ENCODE results near the gene AP2A1. TPM values are rescaled to one million over a fixed set of nuclear protein-coding genes. Genes with fewer than 3 reads are reported as not detected.

The AP2A1 gene
- total RNA-seq, 4 donors from 2014 or later: 48.9 to 112 (median 57.9) TPM

DNA sequence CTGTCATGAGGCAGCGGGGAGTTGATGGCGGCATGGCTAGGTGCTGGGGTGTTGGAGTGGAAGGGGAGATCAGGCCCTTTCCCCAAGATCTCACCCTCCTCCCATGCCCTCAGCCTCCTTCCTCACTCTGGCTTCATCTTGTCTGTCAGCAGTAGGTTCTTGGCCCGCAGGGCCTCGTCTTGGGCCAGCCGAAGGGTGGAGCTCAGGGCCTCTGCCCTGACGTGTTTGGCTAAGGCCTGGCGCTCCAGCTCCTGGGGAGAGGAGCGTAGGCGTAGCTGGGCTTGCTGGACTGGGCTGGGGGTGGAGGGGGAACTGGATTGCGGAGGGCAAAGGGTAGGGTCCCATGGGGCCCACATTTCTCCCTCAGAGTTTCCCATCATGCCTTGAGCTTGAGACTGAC is 26.9 kb upstream of the AP2A1 start:
- TF ChIP-seq, protein P1, sequence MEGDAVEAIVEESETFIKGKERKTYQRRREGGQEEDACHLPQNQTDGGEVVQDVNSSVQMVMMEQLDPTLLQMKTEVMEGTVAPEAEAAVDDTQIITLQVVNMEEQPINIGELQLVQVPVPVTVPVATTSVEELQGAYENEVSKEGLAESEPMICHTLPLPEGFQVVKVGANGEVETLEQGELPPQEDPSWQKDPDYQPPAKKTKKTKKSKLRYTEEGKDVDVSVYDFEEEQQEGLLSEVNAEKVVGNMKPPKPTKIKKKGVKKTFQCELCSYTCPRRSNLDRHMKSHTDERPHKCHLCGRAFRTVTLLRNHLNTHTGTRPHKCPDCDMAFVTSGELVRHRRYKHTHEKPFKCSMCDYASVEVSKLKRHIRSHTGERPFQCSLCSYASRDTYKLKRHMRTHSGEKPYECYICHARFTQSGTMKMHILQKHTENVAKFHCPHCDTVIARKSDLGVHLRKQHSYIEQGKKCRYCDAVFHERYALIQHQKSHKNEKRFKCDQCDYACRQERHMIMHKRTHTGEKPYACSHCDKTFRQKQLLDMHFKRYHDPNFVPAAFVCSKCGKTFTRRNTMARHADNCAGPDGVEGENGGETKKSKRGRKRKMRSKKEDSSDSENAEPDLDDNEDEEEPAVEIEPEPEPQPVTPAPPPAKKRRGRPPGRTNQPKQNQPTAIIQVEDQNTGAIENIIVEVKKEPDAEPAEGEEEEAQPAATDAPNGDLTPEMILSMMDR (IDR thresholded peaks at IDR 0.05; ENCODE audit: low read depth): no peak

DNA sequence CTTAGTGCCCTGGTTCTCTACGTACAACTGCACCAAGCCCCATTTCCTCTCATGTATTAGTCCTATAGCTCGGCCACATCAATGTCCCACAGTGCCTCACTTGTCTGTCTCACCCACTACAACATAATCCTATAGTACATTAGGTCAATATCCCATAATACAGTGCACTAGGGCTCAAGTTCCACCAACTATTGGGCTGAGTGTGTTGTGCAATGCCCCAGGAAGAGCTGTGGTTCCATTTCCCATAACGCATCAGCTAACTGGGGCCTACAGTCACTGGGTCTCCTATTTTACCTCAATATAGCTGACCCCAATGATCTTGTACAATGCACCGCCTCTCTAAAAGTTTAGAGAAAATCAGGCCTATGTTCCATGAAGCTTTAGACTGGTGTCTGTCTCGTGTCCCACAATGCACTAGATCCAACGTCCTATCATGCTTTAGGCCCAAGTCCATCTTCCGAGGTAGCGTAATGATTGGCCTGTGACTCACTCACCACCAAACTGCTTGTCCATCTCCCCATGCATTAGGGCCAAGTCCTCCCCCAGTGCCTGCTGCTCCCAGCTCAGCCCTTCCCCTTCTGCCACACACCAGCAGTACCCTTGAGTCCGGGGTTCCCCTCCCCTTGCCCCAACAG is 25.5 kb upstream of the AP2A1 start:
- TF ChIP-seq, protein P1 (IDR thresholded peaks at IDR 0.05; ENCODE audit: low read depth): no peak

DNA sequence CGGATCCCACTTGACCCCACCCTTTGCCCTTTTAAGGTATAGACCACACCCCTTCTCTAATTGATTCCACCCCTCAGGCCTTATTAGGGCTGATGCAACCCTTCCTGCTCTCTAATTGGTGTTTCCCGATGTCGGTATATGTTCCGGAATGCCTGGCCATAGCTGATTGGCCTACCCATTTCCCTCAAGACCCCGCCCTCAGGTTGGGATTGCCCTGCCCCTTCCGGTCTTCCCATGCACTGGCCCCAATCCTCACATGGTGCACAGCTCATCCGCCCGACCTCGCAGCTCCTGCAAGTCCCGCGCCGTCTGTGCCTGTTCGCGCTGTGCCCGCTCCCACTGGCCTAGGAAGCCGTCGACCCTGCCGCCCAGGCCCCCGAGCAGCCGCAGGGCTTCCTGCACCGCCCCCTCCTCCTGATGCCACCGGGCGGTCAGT is 21.8 kb upstream of the AP2A1 start:
- TF ChIP-seq, protein P1 (IDR thresholded peaks at IDR 0.05; ENCODE audit: low read depth): no peak

DNA sequence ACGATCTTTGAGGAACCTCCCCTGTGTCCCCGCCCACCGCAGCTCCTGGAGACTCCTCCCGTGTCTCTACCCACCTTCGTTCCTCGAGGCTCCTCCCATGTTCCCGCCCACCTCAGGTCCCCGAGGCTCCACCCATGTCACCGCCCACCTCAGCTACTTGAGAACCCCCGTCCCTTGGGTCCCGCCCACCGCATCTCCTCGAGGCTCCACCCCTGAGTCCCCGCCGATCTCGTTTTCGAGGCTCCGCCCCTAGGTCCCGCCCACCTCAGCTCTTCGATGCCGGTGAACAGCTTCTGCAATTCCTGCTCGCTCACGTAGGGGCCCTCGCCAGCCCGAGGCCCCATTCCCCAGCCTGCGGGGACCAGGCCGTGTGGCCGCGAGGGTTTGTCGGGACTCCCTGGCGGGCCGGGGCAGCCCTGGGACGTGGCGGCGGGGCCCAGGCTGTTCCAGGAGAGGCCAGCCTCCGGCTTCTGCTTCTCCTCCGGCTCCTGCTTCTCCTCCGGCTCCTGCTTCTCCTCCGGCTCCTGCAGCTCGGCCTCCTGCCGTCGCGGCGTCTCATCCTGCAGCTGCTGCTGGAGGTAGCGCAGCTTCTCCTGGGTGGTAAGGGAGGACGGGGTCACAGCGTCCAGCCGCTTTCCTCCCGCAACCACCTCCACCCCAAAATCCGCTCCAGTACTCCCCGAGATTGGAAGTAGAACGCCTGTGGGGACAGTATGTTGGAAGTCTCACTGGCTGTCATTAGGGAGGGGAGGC is 20.4 kb upstream of the AP2A1 start:
- TF ChIP-seq, protein P1 (IDR thresholded peaks at IDR 0.05; ENCODE audit: low read depth): no peak

DNA sequence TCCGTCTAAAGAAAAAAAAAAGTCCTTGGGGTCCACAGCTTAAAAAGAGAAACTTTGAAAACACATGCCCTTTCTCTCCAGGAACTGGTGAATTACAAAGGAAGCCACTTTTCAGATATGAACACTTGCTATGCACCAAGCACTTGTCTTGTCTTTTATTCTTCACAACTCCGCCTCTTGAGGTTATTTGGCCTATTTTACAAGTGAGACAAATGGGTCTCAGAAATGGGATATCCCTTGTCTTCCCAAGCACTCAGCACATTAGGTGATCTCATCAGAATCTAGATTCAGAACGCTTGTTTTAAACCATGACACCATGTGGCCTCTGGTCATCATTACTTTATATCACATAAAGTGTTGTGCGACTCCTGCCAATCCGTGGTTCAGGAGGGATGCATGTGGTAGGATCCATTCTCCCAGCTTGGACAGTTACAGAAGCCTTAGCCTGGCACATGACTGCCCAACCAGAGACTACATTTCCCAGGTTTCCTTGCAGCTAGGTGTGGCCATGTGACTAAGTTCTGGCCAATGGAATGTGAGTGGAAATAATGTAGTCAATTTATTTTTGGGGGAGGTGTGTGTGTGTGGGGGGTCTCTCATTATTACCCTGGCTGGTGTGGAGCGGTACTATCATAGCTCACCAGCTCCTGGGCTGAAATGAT is 17.6 kb upstream of the AP2A1 start:
- TF ChIP-seq, protein P1 (IDR thresholded peaks at IDR 0.05; ENCODE audit: low read depth): no peak

DNA sequence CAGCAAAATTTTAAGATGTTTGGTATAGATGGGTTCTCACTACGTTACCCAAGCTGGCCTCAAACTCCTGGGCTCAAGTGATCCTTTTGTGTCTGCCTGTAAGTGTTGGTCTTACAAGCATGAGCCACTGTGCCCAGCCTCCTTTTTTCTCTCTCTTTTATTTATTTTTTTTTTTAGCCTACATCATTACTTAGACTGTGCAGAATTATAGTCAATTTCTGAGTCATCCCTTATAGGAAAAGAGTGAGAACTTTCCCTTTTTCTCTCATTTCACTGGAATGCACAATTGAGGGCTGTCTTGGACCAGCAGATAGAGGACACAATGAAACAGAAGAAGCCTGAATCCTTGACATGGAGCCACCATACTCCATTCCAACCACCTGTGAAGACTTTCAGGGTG is 17.0 kb upstream of the AP2A1 start:
- TF ChIP-seq, protein P1 (IDR thresholded peaks at IDR 0.05; ENCODE audit: low read depth): no peak

DNA sequence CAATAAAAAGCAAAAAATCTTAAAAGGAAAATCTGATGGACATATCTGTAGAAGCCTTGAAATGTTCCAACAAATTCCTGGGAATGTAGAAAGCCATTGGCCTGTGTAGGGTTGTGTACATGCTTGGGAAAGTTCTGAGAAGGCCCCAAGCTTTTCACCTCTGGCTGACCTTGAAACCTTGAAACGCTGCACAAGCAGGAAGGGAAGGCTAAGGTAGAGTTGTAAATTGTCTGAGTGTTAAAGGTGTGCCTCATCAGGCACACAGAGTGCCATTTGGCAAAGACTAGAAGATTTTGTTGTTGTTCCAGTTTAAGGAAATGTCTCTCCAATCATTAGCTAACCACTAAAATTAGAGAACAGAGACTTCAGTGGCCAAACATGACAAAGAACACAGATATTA is 14.1 kb upstream of the AP2A1 start:
- TF ChIP-seq, protein P1 (IDR thresholded peaks at IDR 0.05; ENCODE audit: low read depth): no peak
